NCI-H2196 treated with DMSO at 0.1 percent for 48 hours (cell line): ENCODE data around the gene KIAA1217.

Experiments
- DNase-seq: peaks from one replicate; lab custom pipeline; 2025; ENCODE audit not compliant: unreplicated experiment; lab: John Stamatoyannopoulos, UW

Gene KIAA1217

DNA sequence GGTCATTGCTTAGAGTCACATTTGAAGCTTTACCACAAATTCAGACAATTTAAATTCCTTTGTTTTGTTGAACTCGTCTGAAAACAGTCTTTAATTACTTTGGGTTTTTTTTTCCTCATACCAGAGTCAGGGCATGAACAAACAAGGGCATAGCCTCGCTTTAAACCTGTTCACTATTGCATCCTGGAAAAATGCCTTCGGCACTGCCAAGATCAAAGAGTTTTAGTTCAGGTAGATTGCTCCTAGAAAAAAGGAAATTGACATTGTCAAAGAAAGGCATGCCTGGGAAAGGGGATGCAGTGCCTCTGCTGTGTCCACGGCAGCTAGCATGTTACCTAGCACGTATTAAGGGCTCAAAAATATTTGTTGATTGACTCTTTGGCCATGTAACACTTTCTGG, 279.7 kb downstream of the KIAA1217 start:
- no peak for DNase-seq

DNA sequence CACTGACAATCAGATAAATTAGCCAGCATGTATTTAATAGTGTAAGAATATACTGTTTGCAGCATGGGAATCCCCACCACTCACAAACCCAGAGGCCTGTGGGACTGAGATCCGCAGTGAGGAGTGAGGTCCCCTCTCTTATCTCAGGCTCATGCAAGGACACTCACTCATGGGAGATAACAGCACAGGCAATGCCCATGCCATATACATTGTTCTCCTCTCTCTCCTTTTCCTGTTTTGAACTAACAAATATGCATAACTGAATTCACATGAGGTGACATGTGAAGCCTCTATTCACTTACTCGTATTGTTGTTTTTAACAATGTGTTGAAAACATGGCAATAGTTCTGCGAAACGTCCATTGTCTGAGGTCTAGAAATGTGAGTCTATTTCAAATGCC, 284.2 kb downstream of the KIAA1217 start:
- no peak for DNase-seq

DNA sequence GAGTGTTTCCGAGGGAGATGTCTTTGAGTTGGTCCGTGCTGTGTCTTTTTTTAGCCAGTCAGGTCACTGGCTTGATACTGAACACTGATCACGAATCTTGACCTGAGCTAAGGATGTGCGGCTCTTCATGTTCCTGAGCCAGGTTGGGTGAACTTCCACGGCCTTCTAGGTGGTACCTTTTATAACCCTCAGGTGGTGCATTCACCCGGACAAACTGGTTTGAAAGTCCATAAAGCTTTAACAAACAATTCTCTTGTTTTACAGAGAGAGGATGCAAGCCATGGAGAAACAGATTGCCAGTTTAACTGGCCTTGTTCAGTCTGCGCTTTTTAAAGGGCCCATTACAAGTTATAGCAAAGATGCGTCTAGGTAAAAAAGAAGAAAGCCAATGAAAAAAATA, 285.3 kb downstream of the KIAA1217 start:
- DNase-seq: no peak

DNA sequence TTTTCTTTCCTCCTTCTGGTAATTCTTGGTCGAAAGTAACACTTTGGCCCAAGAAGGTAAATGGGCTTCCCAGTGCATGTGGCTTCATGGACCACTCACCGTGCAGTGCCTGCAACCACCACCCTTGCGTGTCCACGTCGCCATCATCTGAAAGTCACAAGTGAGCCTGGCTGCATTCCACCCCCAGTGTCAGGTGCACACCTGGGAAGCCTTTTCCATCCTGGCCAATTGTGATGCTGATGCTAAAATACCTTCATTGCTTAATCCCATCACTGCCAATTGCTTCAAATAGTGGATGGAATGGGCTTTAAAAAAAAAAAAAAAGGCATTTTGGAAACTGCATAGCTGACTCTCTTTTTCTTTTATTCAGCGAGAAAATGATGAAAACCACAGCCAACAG, 285.8 kb downstream of the KIAA1217 start:
- DNase-seq: no peak

DNA sequence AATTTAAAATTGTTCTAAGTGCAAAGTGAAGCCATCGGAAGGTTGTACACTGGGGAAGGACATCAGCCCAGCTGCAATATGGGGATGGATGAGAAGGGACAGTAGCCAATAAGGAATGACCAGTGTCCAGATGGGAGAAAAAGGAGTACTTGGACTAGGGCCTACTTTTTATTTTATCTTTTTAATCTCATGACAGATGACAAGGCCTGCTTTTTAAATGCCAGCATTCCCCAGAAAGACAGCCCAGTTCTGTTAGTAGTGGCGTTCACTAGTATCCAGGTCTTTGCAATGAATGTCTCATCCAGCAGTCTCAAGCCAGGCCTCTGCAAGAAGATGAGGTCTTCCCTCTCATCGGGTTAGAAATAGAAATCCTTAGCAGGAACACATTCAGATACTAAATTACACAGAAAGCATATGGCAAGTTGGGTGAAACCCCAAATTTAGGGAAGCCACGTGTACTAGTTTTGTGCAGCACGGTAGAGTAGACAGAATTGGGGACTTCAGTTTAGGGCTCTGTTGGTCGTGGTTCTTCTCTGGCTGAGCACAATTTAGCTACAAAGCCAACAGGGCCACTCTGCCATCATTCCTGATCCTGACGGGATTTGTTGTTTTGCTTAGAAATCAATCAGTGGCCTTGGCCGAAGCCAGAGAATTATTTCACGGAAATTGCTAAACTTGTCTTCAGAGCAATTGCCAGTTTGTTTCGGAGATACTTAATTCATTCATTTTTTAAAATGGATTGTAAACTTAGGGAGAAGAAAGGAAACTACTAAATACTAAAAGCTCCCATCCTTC, 286.9 kb downstream of the KIAA1217 start:
- DNase-seq: no peak

DNA sequence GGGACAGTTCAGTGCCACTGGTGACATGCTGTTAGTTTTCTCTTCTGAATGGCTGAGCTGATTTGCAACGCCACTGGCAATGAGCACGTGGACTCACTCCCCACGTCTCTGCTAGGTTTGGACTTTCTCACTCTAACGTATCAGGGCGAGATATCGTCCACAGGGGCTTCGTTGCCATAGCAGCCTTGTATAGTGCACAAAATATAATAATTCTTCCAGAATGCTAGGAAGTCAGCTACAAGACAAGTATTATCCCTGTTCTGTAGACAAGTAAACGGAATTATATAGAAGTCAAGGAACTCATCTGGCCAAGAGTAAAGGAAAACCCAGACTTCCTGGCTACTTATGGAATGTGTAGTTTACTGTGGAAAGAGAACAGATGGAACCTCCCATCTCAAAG, 288.0 kb downstream of the KIAA1217 start:
- no peak for DNase-seq

DNA sequence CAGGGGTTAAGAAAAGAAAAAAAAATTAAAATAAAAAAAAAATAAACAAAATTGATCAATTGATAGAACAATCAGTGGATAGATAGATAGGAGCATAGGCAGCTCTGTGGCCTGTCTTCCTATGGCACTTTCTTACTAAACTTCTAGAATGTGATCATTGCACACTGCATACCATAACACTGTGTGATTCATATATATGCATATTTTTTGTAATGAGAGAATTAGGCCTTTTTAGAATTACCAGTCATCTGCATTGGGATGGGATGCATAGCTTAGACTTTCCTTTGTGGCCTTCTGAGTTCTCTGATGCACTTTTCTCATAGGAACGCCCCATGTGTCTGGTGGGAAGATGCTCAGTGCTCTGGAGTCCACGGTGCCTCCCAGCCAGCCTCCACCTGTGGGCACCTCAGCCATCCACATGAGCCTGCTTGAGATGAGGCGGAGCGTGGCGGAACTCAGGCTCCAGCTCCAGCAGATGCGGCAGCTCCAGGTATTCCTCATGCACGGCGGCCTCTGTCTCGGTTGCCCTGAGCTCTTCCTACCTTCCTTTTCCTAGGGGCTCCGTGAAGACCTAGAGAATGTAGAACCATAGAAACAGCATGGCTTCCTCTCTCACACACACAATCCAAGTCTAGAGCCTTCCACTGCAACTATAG, 292.2 kb downstream of the KIAA1217 start:
- no peak for DNase-seq

DNA sequence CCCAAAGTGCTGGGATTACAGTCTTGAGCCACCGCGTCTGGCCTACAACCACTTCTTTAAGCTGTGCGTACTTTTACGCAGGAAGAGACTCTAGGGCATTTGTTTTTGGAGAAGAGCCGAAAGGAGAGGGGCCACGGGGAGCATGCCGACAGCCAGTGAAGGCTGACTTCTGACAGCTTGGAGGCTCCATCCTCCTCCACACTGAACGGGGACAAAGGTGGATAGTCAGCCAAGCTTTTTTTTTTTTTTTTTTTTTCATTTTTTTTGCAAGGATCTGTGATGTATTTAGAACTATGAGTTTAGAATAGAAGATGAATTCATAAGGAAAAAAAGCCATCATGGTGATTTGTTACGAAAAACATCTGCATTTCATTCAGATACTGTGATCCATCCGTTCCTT, 293.1 kb downstream of the KIAA1217 start:
- no peak for DNase-seq

DNA sequence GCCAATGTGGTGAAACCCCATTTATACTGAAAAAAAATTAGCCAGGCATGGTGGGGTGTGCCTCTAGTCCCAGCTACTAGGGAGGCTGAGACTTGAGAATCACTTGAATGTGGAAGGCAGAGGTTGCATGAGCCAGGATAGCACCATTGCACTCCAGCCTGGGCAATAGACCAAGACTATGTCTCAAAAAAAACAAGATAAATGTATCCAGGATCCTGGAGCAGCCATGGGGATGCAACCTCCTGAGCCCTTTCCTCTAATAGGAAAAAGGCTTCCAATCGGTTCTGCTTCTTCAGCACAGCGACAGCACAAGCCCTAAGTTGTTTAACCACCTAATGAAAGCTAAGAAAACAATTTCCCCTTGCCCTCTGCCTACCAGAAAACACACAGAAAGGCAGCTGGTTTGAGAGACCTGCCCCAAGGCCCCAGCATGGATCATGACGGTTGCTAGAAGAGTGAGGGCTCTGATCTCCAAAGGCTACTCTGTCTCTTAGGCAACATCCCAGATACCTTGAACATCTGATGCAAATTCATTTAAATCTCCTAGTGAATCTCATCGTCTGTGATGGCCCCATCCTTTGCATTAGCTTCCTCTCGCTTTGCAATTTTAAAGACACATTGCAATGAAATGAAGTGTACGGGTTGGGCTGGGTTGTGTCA, 294.0 kb downstream of the KIAA1217 start:
- DNase-seq: no peak

DNA sequence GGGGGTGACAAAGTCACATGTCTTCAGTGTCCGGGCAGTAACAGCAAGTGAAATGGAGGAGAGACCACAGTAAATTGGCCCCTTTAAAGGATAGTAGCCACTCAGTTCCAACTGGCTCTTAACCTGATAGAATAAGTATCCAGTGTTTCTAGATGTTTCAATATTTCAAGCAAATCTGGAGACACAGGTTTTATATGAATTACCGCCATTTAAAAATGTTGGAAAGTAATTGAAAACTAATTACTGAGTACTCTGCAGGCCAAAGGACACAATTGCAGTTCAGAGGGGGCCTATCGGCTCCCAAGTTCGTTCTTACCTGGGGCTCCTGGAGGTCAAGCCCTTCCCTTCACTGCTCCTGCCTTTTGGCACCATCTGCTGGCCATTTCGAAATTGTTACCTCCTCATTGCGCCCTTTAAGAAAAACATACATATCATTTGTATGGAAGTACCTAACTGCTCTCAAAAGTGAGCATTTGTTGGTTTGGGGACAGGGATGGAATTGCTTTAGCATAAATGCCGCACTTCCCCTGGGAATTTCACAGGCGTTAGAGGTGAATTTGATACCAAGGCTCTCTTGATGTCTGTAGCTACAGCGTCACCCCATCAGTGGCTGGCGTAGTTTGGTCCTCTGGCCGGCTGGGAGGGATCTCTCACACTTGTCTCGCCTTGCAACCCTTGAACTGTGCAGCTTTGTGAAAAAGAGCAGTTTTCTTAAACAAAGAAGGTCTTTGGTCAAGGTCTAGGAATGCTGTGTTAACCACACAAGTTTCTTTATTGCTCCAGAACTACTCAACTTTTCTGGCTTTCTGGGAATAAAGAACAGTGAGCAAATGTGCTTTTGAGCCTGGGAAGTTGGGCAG, 294.8 kb downstream of the KIAA1217 start:
- DNase-seq: no peak

DNA sequence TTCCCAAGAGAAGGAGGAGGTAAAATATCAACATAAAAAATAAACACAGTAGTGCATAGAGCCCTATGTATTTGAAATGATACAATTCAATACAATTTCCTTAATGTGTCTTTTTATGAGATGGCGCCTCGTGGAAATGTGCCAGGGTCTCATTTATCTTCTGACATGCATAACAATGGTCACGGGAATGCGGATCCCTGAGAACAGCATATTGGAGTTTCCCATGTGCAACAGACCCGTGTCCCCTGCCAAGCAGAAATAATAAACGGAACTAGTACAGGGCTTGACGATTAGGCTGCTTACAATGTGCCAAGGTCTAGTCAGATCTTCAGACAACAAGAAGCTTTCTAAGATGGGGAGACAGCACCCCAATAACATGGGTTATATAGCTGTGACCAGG, 296.8 kb downstream of the KIAA1217 start:
- no peak for DNase-seq

DNA sequence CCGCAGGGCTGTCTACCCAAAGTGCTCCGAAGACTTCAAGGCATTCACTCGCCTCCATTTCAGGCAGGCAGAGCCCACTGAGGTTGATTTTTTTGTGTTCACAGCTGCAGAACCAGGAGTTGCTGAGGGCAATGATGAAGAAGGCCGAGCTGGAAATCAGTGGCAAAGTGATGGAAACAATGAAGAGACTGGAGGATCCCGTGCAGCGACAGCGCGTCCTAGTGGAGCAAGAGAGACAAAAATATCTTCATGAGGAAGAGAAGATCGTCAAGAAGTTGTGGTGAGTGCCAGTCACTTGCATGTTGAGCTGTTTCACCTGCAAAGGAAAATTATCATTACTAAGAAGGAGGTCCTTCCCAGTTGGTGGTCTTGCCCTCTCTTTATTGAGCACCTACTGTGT, 304.2 kb downstream of the KIAA1217 start:
- no peak for DNase-seq

DNA sequence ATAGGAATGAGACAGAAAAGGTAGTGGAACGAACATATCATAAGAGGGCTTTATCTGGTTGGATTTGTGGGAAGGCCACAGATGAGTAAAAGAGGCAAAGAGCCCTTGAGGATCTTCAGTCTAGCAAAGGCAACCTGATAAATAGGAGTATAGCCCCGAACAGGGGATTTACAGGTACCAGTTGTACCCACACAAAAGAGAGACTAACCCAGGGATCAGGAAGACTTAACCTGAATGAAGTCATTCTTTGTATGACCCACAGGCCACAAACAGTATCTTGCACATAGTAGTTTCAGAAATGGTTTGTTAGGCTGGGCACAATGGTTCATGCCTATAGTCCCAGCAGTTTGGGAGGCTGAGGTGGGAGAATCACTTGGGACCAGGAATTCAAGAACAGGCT, 306.5 kb downstream of the KIAA1217 start:
- no peak for DNase-seq

DNA sequence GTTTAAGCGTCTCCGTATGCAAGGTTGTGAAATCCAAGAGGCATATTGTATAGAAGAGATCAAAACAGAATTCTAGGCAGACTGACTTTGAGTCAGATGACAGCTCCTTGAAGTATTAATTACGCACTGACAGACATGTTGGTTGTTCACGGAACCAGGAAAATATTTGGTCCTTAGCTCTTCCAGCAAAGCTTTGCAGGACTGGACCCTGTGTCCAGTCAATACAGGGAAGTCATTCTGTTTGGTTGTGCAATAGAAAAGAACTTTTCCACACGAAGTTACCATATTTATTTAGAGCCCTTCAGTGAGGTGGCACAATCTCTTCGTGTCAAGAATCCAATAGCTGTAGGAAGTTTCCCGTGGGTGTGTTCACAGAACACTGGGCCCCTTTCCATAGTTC, 309.5 kb downstream of the KIAA1217 start:
- DNase-seq: no peak

DNA sequence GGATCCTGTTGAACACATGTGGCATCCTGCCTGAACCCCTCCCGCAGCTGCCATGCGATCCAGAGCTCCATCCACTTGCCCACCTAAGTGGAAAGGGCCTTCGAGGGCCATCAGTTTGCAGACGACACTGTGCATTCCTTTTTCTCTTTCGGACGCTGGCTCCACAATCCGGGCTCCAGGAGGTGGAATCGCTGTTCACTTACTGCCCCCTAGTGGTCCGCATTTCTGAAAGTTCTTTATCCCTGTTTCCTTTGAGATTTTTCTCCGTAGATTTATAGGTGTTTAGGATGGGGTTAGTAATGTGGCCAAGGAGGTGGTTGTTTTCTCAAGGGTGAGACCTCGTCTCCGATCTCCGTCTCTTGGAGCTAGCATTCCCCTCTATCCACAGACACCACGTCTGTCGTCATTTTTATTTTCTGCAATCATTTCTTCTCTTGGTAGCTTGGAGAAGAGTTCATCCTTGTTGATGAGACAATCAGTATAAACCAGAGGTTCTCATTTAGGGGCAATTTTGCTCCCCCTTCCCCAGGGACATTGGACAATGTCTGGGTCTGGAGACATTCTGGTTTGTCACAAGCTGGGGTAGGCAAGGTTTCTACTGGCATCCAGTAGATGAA, 310.2 kb downstream of the KIAA1217 start:
- peak; percentile 0 for DNase-seq

DNA sequence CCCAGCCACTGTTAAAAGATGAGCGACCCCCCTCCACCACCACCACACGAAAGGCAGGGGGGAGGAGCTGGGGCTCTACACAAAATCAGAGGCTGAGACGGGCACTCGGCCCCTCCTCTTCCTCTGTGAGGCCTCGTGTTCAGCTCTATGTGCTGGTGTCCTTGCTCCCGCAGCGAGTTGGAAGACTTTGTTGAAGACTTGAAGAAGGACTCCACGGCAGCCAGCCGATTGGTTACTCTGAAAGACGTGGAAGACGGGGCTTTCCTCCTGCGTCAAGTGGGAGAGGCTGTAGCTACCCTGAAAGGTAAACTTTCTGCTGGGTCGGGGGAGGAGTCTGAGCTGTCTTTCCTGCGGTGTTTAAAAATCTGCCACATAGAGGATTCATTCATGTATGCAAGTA, 311.0 kb downstream of the KIAA1217 start:
- DNase-seq: no peak

DNA sequence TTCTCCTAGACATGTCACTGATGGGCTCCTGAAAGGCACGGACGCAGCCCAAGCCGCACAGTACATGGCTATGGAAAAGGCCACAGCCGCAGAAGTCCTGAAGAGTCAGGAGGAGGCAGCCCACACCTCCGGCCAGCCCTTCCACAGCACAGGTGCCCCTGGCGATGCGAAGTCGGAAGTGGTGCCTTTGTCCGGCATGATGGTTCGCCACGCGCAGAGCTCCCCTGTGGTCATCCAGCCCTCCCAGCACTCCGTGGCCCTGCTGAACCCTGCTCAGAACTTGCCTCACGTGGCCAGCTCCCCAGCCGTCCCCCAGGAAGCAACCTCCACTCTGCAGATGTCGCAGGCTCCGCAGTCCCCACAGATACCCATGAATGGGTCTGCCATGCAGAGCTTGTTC, 315.4 kb downstream of the KIAA1217 start:
- DNase-seq: no peak

DNA sequence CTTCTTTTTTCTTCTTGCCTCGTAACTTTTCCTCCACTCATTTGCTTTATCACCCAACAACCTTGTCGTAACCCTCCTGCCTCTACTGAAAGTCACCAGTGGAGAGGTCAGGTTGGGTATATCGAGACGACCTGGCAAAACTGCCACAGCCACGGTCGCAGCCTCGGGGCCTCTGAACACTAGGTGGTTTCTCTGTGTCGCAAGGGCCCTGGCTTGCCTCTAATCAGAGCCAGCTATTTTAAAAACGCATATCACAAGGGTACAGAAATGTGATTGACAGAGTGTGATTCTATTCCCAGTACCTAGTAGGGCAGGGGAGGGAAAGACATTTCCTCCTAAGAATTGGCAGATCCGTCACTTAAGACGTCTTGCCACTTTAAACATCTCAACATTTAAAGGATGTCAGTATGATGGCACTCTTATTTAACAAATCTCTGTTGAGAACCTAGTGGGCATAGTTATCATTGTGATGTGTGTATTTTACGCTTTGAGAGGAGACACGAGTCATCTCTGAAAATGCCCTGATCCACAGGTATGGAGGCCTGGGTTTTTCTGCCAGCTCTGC, 317.2 kb downstream of the KIAA1217 start:
- DNase-seq: no peak

DNA sequence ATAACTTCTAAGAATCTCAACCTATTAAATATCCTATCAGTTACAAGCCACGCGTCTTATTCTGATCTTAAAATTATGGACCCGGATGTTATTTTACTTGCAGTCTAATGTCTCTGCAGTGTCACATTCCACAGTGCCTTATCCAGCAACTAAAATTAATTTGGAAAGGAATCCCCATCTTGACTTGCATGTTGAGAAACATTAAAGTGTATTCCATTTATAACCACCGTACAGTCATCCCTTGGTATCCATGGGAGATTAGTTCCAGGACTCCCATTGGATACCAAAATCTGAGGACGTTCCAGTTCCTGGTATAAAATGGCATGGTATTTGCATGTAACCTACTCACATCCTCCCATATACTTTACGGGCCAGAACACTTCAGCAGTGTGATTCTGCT, 320.0 kb downstream of the KIAA1217 start:
- no peak for DNase-seq

DNA sequence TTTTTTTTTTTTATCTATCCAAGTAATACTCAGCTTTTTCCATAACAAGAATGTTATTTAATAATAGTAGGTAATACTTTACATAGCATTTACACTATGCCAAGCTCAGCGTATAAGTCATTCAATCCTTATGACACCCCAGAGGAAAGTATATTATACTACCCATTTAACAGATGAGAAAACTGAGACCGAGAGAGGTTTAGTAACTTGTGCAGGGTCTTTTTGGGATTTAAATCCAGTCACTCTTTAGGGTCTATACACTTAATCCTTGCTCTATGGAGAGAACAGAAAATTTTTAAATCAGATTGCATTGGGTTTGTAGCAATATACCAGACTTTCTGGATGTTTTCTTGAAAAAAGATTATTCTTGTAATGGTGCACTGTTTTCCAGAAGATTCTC, 322.5 kb downstream of the KIAA1217 start:
- no peak for DNase-seq

DNA sequence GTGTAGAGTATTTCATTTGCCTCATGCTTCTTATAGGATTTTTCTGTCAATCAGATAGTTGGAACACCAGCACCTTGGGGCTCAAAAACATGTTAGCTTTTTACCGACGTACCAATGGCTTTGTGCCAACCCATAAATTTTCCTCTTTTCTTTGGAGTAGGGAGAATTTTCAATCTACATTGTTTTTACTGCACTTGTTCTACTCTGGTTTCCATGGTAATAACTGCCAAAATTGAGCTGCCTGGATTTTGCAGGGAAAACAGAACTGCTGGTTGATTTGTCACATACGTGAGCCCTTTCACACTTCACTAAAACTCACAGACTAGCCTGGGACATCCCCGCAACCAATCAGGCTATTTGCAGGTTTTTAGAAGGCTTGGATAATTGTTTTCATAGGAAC, 325.0 kb downstream of the KIAA1217 start:
- no peak for DNase-seq
